ENCODE results near the gene SH3RF3.
"Not testable (repeated sequence)": the region's sequence is repeated elsewhere in the genome, so short reads cannot be mapped to it uniquely, and the experiment has no call there.

Gene SH3RF3

DNA sequence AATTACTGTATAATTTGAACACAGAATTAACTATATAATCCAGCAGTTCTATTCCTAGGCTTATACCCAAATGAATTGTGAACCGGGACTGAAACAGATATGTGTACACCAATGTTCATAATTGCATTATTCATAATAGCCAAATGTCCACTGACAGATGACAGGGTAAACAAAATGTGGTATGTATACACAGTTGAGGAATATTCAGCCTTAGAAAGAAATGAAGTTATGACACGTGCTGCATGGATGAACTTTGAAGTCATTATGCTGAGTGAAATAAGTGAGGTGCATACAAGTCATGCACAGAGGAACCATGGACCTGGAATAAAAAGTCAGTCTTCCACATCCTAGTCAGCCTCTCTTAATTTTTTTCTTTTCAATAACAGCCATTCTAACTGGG is 91.9 kb downstream of the SH3RF3 start:
- DNase-seq (ENCODE audit: low read depth), result no peak

DNA sequence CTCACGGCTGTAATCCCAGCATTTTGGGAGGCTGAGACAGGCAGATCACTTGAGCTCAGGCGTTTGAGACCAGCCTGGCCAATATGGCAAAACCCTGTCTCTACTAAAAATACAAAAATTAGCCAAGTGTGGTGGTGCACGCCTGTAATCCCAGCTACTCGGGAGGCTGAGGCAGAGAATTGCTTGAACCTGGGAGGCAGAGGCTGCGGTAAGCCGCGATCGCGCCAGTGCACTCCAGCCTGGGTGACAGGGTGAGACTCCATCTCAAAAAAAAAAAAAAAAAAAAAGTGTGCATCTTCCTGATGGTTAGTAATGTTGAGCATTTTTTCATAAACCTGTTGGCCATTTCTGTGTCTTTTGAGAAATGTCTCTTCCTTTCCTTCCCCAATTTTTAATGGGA is 92.3 kb downstream of the SH3RF3 start:
- DNase-seq (ENCODE audit: low read depth), result not testable (repeated sequence)

DNA sequence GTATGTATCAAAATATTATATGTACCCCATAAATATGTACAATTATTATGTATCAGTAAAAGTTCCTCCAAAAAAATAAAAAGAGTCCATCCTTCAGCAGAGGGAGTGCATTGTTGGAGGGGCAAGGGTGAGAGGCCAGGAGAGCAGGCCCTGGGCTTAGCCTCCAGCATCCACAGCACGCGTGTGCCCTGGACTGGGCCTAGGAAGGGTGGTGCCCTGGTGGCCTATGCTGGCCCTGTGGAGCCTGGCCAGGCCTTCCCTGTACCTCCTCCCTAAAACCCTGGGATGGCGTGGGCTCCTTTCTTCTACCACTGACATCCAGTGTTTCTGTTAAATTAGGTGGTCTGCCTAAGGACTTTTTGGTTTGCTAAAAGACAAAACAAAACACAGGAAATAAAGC is 93.4 kb downstream of the SH3RF3 start:
- no peak for DNase-seq (ENCODE audit: low read depth)

DNA sequence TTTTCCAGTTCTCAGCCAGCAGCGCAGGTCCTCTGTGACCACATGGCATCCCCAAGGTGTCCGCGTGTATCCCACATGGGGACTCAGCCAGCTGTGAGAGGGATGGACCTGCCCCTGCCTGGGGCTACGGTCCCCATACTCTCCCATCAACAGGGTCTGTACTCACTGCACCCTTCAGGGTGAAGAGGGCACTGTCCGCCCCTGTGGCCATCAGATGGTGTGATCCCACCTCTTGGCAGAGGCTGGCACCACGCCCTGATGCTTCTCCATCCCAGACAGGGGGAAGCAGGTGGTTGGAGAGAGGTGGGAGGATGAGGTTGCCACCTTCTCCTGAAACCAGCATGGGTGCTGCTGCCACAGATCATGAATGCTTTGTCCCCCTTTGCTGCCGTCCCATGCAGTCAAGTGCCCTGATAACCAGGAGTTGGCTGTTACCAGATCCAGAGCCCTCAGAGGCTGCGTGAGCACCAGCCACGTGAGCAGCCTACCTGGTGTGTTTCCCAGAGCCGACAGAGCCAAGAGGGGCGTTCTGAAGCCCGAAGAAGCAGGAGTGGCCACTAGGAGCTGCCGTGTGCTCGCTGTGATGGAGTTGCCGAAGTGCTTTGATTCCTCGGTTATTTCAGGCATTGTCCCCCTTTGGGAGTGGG is 93.9 kb downstream of the SH3RF3 start:
- no peak for DNase-seq (ENCODE audit: low read depth)

DNA sequence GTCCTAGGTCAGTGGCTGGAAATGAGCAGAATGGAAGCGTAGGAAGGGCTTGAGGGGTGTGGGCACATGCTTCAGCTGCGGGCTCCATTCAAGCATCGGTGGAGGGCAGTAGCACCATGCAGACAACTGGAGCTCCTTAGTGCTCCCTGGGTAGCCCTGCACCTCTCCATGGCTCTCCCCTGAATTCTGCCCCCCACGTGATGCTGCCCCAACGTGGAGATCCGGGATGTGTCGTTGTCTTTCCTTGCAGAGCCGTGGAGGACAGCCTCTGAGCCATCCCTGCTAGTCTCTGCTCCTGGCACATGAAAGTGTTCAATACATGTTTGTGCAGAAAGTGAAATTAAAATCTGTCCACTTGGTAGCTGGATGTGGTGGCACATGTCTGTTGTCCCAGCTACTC is 94.5 kb downstream of the SH3RF3 start:
- no peak for DNase-seq (ENCODE audit: low read depth)

DNA sequence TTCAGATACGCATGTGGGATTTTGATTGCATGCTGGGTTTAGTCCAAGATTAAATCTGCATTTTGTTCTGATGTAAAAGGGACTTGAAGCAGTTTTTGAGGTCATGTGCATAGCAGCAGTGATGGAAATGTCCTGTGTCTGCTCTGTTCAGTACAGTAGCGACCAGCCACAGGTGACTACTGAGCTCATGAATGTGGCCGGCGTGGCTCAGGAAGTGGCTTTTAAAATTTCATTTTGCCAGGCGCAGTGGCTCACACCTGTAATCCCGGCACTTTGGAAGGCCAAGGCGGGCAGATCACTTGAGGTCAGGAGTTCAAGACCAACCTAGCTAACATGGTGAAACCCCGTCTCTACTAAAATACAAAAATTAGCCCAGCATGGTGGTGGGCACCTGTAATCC is 95.3 kb downstream of the SH3RF3 start:
- not testable (repeated sequence) for DNase-seq (ENCODE audit: low read depth)

DNA sequence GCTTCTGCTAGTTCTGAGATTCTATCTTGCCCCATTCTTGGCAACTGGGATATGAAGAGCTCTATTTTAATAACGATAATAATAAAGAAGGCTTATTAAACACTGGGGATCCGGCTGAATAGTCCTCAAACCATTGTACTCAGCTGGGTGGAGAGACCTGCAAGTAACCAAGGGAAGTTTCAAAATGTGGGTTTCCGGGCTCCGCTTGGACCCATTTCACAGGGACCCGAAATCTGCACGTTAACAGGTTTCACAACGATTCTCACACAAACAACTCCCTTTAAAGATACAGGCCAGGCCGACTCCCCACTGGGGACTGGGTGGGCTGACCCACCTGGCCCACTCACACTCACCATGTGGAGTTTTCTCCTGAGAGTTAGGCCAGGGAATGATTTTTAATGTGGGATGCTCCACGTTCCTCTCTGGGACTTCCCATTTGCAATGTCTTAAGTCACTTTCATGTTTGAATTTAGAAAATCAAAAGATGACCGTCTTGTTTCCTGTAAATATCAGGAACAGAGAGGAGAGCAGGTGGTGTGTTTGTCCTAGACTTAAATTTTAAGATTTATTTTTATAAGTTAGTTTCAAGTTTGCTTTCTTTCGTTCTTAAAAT is 96.3 kb downstream of the SH3RF3 start:
- DNase-seq (ENCODE audit: low read depth), result no peak

DNA sequence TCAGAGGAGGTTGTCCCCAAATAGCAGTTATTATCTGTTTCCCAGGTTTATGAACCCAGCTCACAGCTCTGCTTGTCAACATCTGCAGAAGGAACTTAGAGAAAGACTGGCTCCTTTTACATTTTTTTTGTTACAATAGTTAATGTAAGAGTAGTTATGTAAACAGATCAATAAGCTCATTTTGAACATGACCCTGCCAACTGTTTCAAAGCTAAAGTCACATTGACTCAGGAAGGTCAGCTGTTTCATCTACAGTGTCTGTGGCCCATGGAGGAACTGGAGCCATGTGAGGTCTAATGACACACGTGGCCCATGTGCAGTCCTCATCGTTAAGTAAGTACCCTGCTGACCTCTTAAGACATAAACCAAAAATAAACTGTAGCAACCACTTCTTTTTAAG is 97.1 kb downstream of the SH3RF3 start:
- DNase-seq (ENCODE audit: low read depth), result no peak

DNA sequence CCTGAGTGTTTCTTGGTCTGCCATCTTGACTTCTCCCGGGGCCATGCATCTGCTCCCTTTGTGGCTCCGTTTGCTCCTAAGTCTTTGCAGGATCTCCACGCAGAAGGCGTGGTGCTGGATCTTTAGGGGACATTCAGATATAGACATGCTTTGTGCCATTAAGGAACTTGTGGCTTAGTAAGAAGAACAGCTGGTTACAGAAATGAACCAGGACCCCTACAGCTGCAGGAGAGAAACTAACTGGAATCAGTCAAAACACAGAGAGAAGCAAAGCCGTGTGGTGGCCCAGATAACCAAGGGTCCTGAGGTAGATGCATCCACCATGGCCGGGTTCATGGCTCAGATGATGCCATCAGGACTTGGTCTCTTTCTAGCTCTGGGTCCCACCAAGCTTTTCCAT is 97.6 kb downstream of the SH3RF3 start:
- no peak for DNase-seq (ENCODE audit: low read depth)

DNA sequence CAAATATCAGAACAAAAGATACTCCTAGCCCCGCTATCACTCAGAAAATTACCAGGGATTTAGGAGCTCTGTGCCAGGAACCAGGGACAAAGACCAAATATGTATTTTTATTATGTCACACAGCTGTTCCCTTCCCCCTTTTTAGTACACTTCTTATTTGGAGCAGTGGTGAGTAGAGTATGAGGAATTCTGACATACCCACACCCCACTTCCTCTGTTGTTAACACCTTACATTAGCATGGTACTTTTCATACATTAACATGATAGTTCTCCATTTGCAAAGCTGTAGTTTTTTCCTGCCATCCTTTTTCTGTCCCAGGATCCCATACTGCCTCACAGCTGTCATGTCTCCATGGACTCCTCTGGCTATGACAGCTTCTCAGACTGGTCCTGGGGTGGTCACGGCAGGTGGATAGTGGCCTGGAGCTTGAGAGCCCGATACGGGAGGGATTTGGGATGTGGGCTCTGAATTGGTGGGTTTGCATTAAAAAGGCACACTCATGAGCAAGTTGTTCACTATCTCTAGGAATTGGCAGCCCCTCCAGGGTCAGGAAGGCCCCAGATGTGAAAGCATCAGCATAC is 100.2 kb downstream of the SH3RF3 start:
- DNase-seq (ENCODE audit: low read depth), result no peak

DNA sequence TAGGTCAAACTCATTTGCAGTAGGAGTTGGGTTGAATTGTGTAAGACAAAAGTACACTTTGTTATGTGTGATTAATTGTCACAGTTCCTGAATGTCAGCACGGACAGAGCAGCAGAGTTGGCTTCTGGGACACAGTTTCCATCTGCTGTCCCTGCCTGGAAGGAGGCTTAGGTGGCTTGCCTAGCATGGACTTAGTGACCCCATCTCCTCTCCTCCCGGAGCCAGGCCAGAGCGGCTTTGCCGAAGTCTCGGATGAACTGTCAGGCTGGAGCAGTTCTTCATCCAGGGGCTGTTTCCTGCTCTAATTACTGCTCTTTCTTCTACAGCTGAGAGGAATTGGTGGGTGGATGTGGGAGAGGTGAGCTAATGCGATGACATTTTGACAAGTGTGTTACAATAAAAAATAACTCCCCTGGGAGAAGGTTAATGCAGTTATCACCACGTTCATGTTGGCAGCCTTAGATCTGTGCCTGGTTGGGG is 102.0 kb downstream of the SH3RF3 start:
- no peak for DNase-seq (ENCODE audit: low read depth)

DNA sequence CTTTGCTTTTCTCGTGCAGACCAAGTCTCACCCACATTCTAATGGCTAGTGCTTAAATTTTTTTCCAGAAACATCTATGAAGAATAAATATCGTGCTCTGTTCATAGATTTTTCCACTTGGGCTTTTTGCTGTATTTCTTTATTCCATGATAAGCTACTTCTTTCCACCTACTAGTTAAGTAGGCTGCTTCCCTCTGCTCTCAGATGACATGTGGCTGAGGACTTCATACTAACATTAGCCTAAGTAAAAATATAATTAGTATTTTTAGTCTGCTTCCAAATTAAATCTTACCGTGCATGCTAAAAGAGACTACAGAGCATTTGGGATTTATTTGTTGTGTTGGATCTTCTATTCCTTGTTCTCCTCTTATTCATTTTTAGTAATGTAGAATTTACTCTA is 102.4 kb downstream of the SH3RF3 start:
- no peak for DNase-seq (ENCODE audit: low read depth)

DNA sequence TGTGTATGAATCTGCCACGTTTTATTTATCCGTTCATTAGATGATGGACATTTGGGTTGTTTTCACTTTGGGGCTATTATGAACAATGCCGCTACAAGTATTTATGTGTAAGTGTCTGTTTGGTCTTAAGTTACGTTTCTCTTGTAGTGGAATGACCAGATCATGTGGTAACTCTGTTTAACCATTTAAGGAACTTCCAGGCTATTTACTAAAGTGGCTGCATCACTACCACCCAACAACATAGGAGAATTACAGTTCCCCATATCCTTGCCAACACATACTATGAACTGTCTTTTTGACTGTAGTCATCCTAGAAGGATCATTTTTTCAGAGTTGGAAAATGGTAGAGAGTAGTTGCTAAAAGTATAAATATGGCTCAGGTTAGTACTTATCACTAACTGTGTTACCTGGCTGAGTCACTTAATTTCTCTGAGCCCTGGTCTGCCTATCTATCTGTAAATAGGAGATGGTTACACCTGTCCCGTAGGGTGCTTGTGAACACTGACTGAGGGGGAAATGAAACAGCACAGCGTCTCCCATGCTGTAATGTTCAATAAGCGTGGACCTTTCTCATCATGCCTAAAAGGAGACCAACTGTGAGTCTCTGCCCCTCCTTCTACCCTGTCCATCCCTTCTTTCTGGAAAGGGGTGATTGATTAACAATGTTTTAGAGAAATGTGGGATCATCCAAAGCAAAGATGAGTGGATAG is 103.1 kb downstream of the SH3RF3 start:
- no peak for DNase-seq (ENCODE audit: low read depth)

DNA sequence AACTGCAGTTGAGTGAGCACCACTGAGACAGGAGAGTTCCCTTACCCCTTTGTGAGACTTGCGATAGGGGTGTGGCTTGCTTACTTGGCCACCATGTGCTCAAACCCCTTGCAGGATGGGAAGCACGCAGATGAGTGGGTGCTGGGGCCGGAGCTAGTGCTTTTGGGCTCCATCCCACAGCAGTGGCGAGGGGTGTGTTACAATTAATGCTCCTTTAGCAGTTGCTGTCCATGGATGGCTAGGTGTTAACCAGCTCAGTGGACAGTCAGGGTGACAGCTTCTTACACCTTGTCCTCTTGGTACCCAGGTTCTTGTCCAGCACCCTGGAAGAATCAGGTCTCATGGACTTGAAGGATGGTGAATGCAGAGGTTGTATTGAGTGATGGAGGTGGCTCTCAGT is 103.9 kb downstream of the SH3RF3 start:
- no peak for DNase-seq (ENCODE audit: low read depth)

DNA sequence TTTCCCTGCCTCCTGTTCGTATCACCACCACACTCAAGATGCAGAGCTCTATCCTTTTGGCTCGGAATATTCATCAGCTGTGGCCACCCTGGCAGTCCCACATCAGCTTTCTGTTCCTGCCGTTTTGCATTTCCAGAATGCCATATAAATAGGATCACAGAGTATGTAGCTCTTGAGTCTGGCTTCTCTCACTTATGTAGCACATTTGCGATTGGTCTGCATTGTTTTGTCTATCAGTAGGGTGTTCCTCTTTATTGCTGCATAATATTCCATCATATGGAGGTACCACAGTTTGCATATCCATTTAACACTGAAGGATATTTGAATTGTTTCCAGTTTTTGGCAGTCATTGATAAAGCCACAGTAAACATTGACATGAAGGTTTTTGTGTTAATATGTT is 104.6 kb downstream of the SH3RF3 start:
- no peak for DNase-seq (ENCODE audit: low read depth)

DNA sequence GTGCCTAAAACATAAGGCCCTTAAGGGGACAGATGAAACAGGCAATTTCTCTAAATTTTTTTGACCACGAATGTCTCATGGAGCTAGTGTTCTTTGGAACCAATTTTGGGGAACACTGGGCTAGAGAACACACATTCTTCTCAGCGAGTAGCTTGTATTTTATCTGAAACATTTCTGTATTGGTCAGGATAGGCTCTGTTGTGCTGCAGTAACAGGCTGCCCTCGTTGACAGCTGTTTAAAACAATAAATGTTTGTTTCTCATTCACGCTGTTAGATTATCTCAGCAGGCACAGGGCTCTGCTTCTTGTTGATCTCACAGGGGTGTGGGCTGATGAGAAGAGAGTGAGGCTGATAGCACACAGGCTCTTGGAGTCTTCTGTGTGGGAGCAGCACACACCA is 105.3 kb downstream of the SH3RF3 start:
- DNase-seq (ENCODE audit: low read depth), result no peak

DNA sequence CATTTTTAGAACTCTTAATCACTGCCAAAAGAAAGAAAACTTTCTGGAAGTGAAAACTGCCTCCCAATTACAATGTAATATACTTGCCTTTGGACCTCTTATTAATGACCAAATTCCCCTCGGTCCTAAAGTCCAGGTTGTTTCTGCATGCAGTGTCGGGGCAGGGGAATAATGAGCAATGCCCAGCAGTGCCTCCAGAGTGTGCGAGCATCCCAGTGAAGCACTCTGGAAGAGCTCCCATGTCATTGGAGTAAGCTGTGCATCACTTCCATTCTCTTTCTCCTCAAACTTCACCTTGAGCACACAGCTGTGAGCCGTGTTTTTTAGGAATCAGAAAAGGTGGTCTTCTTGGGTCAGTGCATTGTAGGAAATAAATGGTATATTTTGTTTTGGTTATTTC is 107.1 kb downstream of the SH3RF3 start:
- no peak for DNase-seq (ENCODE audit: low read depth)

DNA sequence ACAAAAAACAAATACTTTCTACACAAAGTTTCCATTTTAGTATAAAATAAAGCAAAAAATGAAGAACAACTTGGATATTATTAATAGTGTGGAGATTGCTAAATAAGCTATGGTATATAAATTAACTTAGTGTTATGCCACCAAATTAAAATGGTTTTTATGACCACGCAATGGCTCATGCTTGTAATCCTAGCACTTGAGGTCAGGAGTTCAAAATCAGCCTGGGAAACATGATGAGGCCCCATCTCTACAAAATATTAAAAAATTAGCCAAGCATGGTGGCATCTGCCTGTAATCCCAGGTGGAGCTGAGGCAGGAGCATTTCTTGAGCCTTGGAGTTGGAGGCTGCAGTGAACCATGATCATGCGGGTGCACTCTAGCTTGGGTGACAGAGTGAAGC is 108.8 kb downstream of the SH3RF3 start:
- no peak for DNase-seq (ENCODE audit: low read depth)

DNA sequence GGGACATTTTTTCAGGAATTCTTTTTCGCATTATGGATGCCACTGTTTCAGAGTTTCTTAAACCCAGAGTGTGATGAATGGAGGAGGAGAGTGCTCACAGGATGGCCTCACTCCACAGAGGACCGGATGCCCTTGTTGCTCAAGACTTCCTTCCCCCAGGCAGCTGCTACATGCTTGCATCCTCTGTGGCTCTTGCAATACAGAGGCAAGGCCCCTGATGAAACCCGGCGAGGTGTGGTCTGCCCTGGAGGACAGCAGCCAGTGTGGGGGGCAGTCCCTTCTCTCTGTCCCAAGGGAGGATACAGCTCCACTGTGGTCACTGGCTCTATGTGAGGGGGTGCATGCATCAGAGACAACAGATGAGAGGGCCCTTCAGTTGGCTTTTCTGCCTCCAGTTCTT is 109.6 kb downstream of the SH3RF3 start:
- DNase-seq (ENCODE audit: low read depth), result no peak

DNA sequence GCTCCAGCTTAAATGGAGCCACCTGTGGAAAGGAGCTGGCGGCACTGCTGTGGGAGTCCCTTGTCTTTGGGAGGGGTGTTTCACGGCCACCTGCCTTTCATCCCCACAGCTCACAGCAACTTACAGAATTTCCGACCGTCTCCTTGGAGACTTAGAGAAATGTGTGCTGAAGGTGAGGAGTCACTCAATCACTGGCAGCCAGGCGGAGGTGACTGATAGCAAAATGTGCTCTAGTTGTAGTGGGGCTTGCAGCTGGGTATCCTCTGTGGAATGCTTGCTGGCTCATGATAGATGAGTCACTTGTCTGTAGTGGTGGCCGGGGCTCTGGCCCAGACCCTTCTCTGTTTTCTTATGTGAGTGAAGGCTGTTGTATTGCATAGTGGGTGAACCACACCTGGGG is 110.7 kb downstream of the SH3RF3 start:
- DNase-seq (ENCODE audit: low read depth), result no peak

DNA sequence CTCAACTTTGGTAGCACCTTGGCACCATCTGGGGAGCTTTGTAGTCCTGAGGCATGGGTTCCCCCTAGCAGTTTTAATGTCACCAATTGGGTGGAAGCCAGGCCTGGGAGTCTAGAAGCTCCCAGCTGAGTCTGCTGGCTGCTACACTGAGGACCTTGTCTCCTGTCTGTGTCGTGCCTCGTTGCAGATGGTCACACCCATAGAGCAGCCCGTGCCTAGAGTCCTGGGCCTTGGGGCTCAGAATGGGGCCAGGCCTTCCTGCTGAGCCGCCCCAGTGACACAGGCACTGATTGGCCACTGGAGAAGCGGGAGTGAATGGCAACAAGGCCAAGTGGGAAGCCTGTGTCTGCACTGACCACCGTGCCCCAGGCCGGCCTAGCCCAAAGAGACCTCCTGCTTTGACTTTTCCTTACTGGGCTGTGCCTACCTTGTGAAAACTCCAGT is 113.2 kb downstream of the SH3RF3 start:
- no peak for DNase-seq (ENCODE audit: low read depth)

DNA sequence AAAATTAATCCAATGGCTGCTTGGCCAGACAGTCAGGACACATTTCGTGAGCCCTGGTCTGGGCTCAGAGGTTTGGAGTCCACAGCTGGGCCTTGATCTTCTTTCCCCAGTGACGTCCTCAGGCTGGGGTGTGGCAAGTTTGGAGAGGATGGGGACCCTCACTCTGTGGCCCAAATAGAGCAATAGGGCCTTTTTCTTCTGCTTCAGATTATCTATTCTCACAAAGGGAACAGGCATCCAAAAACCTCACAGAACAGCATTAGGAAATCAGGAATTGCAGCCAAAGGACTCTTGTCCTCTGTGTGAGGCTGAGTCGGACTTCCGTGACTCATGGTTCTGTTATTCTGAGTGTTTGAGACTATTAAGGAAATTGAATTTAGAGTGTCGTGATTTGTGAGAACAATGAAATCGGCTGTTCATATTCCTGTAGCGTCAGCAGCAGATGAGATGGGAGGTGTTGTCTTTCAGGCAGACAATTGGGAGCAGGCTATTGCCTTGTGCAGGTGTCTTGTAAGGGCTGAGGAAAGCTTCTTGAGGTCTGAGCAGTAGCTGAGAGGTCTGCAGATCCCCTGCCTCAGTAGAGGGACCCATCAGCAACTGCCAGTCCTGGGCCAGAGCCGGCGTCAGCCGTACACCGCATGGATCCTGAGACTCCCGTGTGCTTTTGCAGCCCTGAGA is 113.8 kb downstream of the SH3RF3 start:
- no peak for DNase-seq (ENCODE audit: low read depth)
